GM12801 (cell line): ENCODE data around the gene LMOD3.

Source experiments
- CTCF ChIP-seq: IDR thresholded peaks from one replicate; pipeline ENCODE4 v1.5.1; 2011; ENCODE audit warnings: control low read depth; ENCODE audit not compliant: insufficient read length; ENCODE audit errors: extremely low read depth

LMOD3 gene

GRCh38 chr3:69079269-69080159 lies 42.9 kb downstream of the LMOD3 start:
- no peak for TF ChIP-seq CTCF

- TF ChIP-seq CTCF: no peak
Observed at GRCh38 chr3:69072928-69073327, 49.5 kb downstream of the LMOD3 start.

- TF ChIP-seq CTCF: no peak
Observed at GRCh38 chr3:69066121-69066520, 56.3 kb downstream of the LMOD3 start.

- TF ChIP-seq CTCF: no peak
Observed at GRCh38 chr3:69065318-69065964, 57.0 kb downstream of the LMOD3 start.

DNA sequence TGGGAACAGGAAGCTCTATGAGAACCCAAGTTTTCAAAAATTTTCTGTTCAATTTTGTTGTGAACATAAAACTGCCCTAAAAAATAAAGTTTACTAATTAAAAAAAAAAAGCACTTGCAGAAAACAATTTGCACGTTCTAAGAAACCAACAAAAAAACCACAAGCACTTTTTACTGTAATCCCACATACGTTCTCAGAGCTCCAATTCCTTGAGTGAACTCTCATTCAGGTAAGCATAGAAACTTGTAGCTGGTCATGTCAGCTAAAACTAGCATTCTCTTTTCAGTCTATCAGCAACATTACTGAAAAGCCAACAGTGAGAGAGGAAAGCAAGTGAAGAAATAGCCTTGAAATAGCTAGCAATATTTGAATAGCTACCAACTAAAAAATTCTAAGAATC lies 58.8 kb downstream of the LMOD3 start:
- TF ChIP-seq CTCF: no peak

- no peak for TF ChIP-seq CTCF
Observed at GRCh38 chr3:69059688-69060087, 62.7 kb downstream of the LMOD3 start.

DNA sequence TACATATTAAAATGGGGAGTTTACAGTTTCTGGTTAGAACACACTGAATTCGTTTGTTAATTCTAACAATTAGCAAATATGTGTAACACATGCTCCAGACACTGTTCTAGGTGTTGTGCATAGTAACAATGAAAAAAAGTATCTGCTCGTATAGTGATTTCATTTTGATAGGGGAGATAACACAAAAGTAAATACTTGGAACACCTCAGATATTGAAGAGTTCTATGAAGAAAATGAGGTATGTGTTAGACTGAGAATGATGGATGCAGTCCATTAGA lies 63.5 kb downstream of the LMOD3 start:
- no peak for TF ChIP-seq CTCF
